GM13976 (cell line): ENCODE measurements around the gene H2AZ1.

Experiments
- DNase-seq: peaks from one replicate; pipeline ENCODE4 v3.0.0; 2012; ENCODE audit warnings: low spot score
- in situ Hi-C: fragments of 300-500 bp; cut with MboI; formaldehyde crosslinking; loops from one replicate; pipeline ENCODE4 v1.12.0; 2022; ENCODE audit warnings: low sequenced_read_pairs, mixed read lengths, inconsistent platforms; ENCODE audit not compliant: unreplicated experiment
- TF ChIP-seq, protein P1 (sequence below): IDR thresholded peaks from 2 replicates; pipeline ENCODE4 v1.5.1; 2012; ENCODE audit warnings: borderline replicate concordance, mild to moderate bottlenecking; ENCODE audit not compliant: insufficient read depth; ENCODE audit errors: extremely low read depth, missing control alignments, control extremely low read depth

The H2AZ1 gene

DNA sequence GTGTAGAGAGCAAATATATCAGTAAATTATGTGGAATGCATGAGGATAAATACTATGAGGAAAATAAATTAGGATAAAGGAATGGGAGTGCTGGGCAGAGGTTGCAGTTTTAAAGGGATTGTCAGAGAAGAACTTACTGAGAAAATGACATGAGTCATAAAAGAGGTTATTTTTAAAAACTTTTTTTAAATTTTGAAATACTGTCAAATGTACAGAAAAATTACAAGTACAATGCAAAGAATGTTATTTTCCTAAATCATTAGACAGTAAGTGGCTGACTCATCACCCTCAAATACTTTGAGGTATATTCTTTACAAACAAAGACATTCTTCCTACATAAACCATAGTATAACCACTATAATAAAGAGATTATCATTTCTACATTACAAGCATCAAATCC, 29.8 kb upstream of the H2AZ1 start:
- in situ Hi-C loops = no loop called here
- TF ChIP-seq, protein P1, sequence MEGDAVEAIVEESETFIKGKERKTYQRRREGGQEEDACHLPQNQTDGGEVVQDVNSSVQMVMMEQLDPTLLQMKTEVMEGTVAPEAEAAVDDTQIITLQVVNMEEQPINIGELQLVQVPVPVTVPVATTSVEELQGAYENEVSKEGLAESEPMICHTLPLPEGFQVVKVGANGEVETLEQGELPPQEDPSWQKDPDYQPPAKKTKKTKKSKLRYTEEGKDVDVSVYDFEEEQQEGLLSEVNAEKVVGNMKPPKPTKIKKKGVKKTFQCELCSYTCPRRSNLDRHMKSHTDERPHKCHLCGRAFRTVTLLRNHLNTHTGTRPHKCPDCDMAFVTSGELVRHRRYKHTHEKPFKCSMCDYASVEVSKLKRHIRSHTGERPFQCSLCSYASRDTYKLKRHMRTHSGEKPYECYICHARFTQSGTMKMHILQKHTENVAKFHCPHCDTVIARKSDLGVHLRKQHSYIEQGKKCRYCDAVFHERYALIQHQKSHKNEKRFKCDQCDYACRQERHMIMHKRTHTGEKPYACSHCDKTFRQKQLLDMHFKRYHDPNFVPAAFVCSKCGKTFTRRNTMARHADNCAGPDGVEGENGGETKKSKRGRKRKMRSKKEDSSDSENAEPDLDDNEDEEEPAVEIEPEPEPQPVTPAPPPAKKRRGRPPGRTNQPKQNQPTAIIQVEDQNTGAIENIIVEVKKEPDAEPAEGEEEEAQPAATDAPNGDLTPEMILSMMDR = no peak
- no peak for DNase-seq

DNA sequence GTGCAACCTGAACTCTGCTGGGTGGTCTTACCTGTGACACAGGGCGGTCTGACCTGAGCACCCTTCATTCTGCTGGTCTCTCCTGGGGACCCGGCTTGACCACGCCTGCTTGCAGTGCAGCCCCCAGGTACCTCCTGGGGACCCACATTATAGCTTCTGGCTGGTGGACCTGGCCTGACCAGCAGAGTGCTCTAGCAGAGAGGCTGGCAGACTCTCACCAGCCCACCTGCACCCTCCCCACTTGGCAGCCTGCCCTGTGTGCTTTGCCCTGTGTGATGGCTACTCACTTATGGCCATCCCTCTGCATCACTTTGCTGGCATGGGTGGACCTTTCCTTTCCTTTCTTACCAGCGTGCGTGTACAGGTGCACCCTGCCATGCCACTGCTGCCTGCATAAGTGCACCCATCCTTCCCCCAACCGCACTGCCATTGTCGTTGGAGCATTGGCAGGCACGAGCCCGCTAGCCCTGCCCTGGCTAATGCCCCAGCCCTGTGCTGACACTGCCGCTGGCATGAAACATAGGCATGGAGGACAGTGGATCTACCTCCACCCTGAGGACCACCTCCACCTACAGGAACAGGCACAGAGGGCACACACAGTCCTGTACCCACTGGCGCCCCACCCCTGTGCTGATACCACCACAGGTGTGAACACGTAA, 21.5 kb upstream of the H2AZ1 start:
- no peak for DNase-seq
- in situ Hi-C loops = no loop called here
- TF ChIP-seq, protein P1 = no peak

DNA sequence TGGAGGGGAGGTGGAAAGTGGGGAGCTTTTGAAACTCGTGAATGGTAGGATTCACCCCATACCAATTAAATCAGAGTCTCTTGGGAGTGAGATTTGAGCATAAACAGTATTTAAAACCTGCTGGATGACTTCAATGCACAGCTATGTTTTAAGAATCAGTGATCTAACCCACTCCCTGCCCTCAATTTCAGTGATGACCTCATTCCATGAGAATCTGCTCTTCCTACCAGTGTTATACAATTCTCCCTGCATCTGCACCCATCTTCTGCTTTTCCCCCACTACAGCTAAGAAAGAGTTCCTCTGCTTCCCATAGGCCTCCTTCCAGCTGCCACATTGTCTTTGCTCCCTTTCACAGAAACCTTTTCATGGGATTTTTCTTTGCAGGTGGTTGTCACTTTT, 18.3 kb upstream of the H2AZ1 start:
- no peak for DNase-seq
- TF ChIP-seq, protein P1 = no peak
- in situ Hi-C loops = no loop called here

DNA sequence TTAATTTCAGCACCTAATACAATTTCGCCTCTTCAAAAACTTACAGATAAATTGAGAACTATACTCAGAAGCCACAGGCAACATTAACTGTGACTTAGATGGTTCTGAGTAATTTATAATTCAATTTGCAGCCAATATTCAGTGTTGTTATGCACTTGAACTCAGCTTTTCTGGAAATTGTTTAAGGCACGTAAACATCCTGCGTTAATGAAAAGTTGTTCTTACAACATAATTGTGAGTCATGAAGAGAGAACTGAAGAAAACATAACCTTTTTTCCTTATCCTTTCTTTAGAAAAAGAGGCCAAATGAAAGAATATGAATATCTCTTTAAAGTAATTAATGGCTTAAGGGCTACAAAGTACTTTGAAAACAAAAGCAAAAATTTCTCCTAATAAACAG, 16.6 kb upstream of the H2AZ1 start:
- no peak for DNase-seq
- TF ChIP-seq, protein P1 = no peak
- in situ Hi-C loops = no loop called here

DNA sequence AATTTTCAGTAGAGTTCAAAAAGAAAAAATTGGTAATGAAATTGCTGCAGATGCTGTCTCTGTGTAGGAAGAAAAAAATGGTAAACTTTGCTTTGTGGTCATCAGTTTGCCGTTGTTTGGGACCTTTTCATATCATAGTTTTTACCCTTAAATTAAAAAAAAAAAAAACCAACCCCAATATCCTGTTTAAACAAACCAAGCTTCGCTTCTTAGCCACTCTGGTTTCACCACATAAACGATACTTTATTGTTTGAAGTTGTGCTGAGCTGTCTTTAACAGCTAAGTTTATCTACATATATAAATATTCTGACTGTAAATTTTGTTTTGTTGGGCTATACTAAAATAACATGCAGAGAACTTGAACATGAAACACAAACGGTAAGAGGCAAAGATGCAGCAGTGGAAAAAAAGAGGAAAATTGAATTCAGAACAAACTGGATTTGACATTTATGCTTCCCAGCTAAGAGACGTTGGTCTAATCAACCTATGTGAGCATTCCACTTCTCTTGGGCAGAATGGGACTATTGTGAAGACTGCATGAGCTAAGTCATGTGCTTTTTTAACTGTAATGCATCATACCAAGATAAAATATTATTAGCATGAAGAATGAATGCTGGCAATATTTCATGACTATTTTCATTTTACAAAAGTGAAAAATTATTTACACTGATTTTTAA, 15.7 kb upstream of the H2AZ1 start:
- in situ Hi-C loops = no loop called here
- TF ChIP-seq, protein P1 = no peak
- DNase-seq = no peak

DNA sequence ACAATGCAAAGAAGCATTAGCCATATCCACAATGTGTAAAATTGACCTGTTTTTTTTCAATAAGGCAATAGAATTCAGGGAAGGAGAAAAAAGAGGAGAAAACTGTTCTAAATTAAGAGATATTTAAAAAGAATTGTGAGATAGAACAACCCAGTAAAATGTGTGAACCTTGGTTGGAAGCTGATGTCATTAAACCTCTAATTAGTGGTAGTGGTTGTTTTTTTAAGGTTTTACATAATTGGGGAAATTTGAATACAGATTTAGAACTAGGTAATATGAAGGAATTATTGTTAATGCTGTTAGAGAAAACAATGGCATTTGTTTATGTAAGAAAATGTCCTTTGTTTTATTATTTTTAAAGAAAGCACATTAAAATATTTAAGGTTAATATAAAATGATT, 15.1 kb upstream of the H2AZ1 start:
- TF ChIP-seq, protein P1 = no peak
- in situ Hi-C loops = no loop called here
- DNase-seq = no peak

DNA sequence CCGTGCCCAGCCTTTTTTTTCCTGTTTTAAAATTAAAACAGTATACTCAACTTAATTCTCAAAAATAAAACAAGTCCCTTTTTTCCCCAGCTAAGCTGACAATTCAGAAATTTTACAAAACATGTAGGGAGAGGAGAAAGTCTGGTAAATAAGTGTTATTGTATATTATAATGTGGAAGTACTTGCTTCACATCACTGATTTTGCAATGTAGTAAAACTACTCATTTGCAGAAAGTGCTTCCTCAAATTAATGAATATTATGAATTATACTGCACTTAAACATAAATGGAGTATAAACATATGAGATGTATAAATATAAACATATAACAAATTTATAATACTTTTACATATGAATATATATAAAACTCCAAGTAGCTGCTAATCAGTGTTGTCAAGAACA, 11.6 kb upstream of the H2AZ1 start:
- in situ Hi-C loops = no loop called here
- TF ChIP-seq, protein P1 = no peak
- DNase-seq = no peak
